Measurements from ENCODE around the gene MPP2. TPM values are rescaled to one million over a fixed set of nuclear protein-coding genes. Genes with fewer than 3 reads are reported as not detected.
A peak's percentile ranks its signal among the peaks of the same experiment; 100 is the strongest.

Gene MPP2
- total RNA-seq, 4 donors from 2014 or later, result 2.0 to 20.9 (median 13.3) TPM

GRCh38 chr17:43861960-43862359, 45.4 kb downstream of the MPP2 start:
- Histone ChIP-seq H3K27ac (no peak overlapping the region), H3K27me3 (no peaks in the 10 kb centered on the region), H3K4me3 (no peak overlapping the region), H3K9me3 (no peaks in the 10 kb centered on the region), H3K4me1 (no peaks in the 10 kb centered on the region), H3K36me3 (no peaks in the 10 kb centered on the region)
- intact Hi-C loops (cut with DNase I; ENCODE audit: low total_unique reads), result no loop called here
- TF ChIP-seq POLR2A (IDR thresholded peaks at IDR 0.05) (no peak), CTCF (IDR thresholded peaks at IDR 0.05) (no peak)
- DNase-seq, result no peak

GRCh38 chr17:43860927-43861622, 46.3 kb downstream of the MPP2 start:
- intact Hi-C loops (cut with DNase I; ENCODE audit: low total_unique reads), result no loop called here
- TF ChIP-seq CTCF (IDR thresholded peaks at IDR 0.05) (no peak), POLR2A (IDR thresholded peaks at IDR 0.05) (no peak)
- no peaks in the 10 kb centered on the region for H3K27me3 ChIP-seq
- H3K9me3 ChIP-seq, result no peaks in the 10 kb centered on the region
- peak; percentile 31 to 61 for DNase-seq
- no peaks in the 10 kb centered on the region for H3K4me1 ChIP-seq
- peak overlapping the region in 1 of 2 donors; percentile 14 for H3K27ac ChIP-seq
- no peaks in the 10 kb centered on the region for H3K36me3 ChIP-seq
- H3K4me3 ChIP-seq, result no peak overlapping the region

GRCh38 chr17:43860077-43860725, 47.1 kb downstream of the MPP2 start:
- TF ChIP-seq CTCF (IDR thresholded peaks at IDR 0.05) (no peak), POLR2A (IDR thresholded peaks at IDR 0.05) (no peak)
- no peaks in the 10 kb centered on the region for H3K4me1 ChIP-seq
- no peaks in the 10 kb centered on the region for H3K36me3 ChIP-seq
- peak overlapping the region in 1 of 2 donors; percentile 1 for H3K27ac ChIP-seq
- no peaks in the 10 kb centered on the region for H3K27me3 ChIP-seq
- no peak overlapping the region for H3K4me3 ChIP-seq
- intact Hi-C loops (cut with DNase I; ENCODE audit: low total_unique reads), result no loop called here
- DNase-seq, result no peak
- no peaks in the 10 kb centered on the region for H3K9me3 ChIP-seq

GRCh38 chr17:43857957-43858600, 49.3 kb downstream of the MPP2 start:
- DNase-seq, result no peak
- intact Hi-C loops (cut with DNase I; ENCODE audit: low total_unique reads), result no loop called here
- Histone ChIP-seq H3K27ac (peak overlapping the region; percentile 24 to 30), H3K4me1 (no peaks in the 10 kb centered on the region), H3K9me3 (no peaks in the 10 kb centered on the region), H3K27me3 (no peaks in the 10 kb centered on the region), H3K36me3 (no peaks in the 10 kb centered on the region), H3K4me3 (no peak overlapping the region)
- TF ChIP-seq CTCF (IDR thresholded peaks at IDR 0.05) (no peak), POLR2A (IDR thresholded peaks at IDR 0.05) (no peak)

GRCh38 chr17:43857141-43857540, 50.2 kb downstream of the MPP2 start:
- no peak for DNase-seq

More at GRCh38 chr17:43857141-43857540, 50.2 kb downstream of the MPP2 start:
- H3K36me3 ChIP-seq, result no peaks in the 10 kb centered on the region
- intact Hi-C loops (cut with DNase I; ENCODE audit: low total_unique reads), result no loop called here
- no peaks in the 10 kb centered on the region for H3K27me3 ChIP-seq
- no peak for TF ChIP-seq CTCF (IDR thresholded peaks at IDR 0.05)
- no peak for TF ChIP-seq POLR2A (IDR thresholded peaks at IDR 0.05)
- no peaks in the 10 kb centered on the region for H3K4me1 ChIP-seq
- no peak overlapping the region for H3K27ac ChIP-seq
- H3K9me3 ChIP-seq, result no peaks in the 10 kb centered on the region
- no peak overlapping the region for H3K4me3 ChIP-seq
